Progenitor cell of endocrine pancreas (in vitro differentiated cells): ENCODE results near the gene ABCC1. TPM values are rescaled to one million over a fixed set of nuclear protein-coding genes. Genes with fewer than 3 reads are reported as not detected.

Experiments used
- DNase-seq: peaks from one replicate; pipeline ENCODE4 v3.0.0; 2021; ENCODE audit warnings: low spot score; ENCODE audit not compliant: unreplicated experiment
- H3K27ac Mint-ChIP-seq: 2 replicates; pipeline ENCODE4 v1.8.0; 2021; ENCODE audit warnings: mild to moderate bottlenecking, moderate library complexity, mixed read lengths
- H3K27me3 Mint-ChIP-seq: 2 replicates; pipeline ENCODE4 v1.8.0; 2021; ENCODE audit warnings: mixed read lengths
- H3K36me3 Mint-ChIP-seq: 2 replicates; pipeline ENCODE4 v1.8.0; 2022; ENCODE audit warnings: mixed read lengths; ENCODE audit not compliant: insufficient read depth
- H3K4me1 Mint-ChIP-seq: 2 replicates; pipeline ENCODE4 v1.8.0; 2021; ENCODE audit warnings: low read depth, mixed read lengths
- H3K4me3 Mint-ChIP-seq: 2 replicates; pipeline ENCODE4 v1.8.0; 2021; ENCODE audit warnings: low read depth, mild to moderate bottlenecking, moderate library complexity, mixed read lengths
- H3K9me3 Mint-ChIP-seq: 2 replicates; pipeline ENCODE4 v1.8.0; 2021; ENCODE audit warnings: low read depth, mixed read lengths
- total RNA-seq: library from RNA; stranded (reverse); gene quantifications from 2 replicates; pipeline ENCODE4 v1.2.1, GENCODE V29; 2021
- TF ChIP-seq, protein P1 (sequence below): fragments of 200-600 bp; sonication (generic); IDR thresholded peaks from one replicate; pipeline ENCODE4 v1.5.0; 2021; ENCODE audit warnings: antibody characterized with exemption, mild to moderate bottlenecking; ENCODE audit not compliant: unreplicated experiment

ABCC1 gene
- total RNA-seq, 1 donor from 2014 or later = 47.2 TPM

DNA sequence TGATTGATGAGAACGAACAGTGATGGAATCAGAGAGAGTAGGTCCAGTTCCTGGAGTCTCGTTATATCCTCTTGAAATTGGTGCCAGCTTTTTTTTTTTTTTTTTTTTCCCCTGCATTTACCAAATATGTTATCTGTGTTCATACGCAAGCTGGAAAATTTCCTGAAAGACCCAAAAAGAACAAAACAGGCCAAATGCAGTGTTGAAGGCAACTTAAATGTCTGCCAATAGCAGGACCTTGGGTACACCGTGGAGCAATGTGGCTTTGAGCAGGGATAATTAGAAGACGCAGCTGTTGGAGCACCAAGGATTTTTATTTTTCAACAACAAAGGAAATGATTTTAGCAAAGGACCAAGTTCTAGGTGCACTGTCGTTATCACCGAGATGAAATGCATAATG lies 168.9 kb downstream of the ABCC1 start:
- Mint-ChIP-seq H3K4me3 (no peak overlapping the region), H3K36me3 (peaks cover 33% of the 10 kb centered on the region), H3K9me3 (no peaks in the 10 kb centered on the region), H3K27me3 (no peaks in the 10 kb centered on the region), H3K27ac (no peak overlapping the region), H3K4me1 (no peaks in the 10 kb centered on the region)
- DNase-seq = no peak
- TF ChIP-seq, protein P1, sequence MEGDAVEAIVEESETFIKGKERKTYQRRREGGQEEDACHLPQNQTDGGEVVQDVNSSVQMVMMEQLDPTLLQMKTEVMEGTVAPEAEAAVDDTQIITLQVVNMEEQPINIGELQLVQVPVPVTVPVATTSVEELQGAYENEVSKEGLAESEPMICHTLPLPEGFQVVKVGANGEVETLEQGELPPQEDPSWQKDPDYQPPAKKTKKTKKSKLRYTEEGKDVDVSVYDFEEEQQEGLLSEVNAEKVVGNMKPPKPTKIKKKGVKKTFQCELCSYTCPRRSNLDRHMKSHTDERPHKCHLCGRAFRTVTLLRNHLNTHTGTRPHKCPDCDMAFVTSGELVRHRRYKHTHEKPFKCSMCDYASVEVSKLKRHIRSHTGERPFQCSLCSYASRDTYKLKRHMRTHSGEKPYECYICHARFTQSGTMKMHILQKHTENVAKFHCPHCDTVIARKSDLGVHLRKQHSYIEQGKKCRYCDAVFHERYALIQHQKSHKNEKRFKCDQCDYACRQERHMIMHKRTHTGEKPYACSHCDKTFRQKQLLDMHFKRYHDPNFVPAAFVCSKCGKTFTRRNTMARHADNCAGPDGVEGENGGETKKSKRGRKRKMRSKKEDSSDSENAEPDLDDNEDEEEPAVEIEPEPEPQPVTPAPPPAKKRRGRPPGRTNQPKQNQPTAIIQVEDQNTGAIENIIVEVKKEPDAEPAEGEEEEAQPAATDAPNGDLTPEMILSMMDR = no peak

DNA sequence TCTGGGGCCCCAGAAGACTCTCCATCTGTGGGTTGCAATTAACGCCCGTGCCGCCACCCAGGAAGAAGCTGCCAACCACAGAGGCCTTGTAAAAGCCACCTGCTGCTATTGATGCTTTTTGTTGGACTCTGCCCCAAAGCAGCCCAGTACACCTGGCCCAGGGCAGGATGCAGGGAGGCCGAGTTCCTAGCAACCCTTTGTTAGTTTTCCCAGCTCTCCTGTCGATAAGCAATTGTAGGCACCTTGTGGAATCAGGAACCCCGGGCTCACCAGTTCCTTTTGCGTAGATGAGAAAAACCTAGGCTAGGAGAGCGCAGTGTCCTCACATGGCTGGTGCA lies 170.6 kb downstream of the ABCC1 start:
- H3K27me3 Mint-ChIP-seq = no peaks in the 10 kb centered on the region
- H3K36me3 Mint-ChIP-seq = peaks cover 38% of the 10 kb centered on the region
- TF ChIP-seq, protein P1 = no peak
- DNase-seq = no peak
- H3K27ac Mint-ChIP-seq = peak overlapping the region; percentile 87
- H3K4me3 Mint-ChIP-seq = peak overlapping the region; percentile 17
- peaks cover 10% of the 10 kb centered on the region for H3K9me3 Mint-ChIP-seq
- no peaks in the 10 kb centered on the region for H3K4me1 Mint-ChIP-seq

DNA sequence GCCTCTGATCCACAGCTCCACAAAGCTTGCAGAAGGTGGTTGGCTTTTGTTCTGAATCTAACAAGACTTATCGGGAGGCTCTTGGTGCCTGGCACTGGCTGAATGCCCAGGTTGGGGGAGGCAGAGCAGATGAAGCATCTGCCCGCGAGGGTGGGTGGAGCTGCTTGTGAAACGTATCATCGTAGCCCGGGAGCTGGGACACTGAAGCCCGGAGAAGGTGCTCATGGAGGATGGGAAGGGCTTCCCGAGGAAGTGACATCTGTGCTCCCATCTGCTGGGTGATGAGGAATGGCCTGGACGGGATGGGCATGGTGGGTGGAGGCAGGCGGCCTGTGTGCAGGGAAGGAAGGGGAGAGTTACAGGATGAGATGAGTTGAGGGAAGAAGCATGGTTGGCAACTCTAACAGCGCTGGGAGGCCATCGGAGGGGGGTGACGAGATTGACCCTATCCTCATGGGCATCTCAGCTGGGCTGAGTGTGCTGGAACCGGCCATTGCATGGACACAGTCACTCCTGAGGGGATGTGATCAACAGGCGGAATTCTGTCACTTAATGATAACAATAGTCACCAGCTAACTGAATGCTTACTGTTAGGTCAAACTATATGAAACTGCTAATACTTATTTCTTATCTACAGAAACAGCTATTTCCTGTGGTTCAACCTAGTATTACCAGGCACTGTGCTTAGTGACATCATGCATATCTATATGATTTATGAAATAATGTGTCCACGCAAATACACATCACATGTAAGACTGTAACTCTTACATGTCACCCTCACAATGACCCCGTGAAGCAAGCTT lies 171.2 kb downstream of the ABCC1 start:
- Mint-ChIP-seq H3K27me3 (no peaks in the 10 kb centered on the region), H3K4me3 (peak overlapping the region; percentile 17), H3K27ac (peak overlapping the region; percentile 87), H3K4me1 (no peaks in the 10 kb centered on the region), H3K36me3 (peaks cover 40% of the 10 kb centered on the region), H3K9me3 (peaks cover 10% of the 10 kb centered on the region)
- TF ChIP-seq, protein P1 = no peak
- no peak for DNase-seq

DNA sequence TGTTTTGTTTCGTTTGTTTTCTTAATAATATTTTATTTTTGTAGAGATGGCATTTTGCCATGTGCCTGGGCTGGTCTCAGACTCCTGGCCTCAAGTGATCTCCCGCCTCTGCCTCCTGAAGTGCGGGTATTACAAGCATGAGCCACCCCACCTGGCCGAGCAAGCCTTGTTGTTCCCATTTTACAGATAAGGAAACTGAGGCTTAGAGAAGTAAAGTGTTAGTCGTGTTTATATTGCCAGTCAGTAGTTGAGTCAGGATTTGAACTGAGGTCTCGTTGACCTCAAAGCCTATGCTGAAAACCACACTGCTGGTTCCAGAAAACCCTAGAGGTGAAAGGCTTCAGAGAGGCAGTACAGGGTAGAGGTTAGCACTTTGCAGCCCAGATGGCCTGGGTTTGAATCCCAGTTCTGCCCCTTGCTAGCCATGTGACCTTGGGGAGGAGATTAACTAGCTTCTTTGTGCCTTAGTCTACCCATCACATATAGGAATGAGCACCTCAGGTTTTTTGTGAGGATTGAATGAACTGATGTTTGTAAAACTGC lies 171.8 kb downstream of the ABCC1 start:
- no peaks in the 10 kb centered on the region for H3K27me3 Mint-ChIP-seq
- no peaks in the 10 kb centered on the region for H3K4me1 Mint-ChIP-seq
- H3K36me3 Mint-ChIP-seq = peaks cover 41% of the 10 kb centered on the region
- no peak for DNase-seq
- TF ChIP-seq, protein P1 = no peak
- H3K4me3 Mint-ChIP-seq = no peak overlapping the region
- H3K9me3 Mint-ChIP-seq = peaks cover 10% of the 10 kb centered on the region
- peak overlapping the region; percentile 56 for H3K27ac Mint-ChIP-seq

DNA sequence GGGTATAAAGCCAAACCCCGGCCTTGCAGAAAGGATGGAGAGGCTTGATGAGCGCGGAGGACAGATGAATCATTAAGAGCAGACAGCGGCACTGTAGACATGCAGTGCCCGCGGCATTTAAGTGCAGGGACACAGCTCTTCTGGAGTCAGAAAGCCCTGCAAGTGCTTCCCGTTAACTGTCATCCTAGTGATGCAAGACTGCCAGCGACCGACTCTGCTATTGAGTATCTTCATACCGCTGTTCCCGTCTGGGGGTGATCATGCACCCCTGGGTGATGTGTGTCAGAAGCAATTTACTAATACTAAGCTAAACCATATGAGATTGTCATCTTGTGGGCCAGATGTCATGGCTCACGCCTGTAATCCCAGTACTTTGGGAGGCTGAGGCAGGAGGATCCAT lies 172.8 kb downstream of the ABCC1 start:
- no peak overlapping the region for H3K4me3 Mint-ChIP-seq
- no peak for DNase-seq
- H3K36me3 Mint-ChIP-seq = peaks cover 36% of the 10 kb centered on the region
- no peak overlapping the region for H3K27ac Mint-ChIP-seq
- H3K9me3 Mint-ChIP-seq = peaks cover 10% of the 10 kb centered on the region
- no peaks in the 10 kb centered on the region for H3K4me1 Mint-ChIP-seq
- no peaks in the 10 kb centered on the region for H3K27me3 Mint-ChIP-seq
- TF ChIP-seq, protein P1 = no peak
